ENCODE measurements around the gene HHATL.

DNA sequence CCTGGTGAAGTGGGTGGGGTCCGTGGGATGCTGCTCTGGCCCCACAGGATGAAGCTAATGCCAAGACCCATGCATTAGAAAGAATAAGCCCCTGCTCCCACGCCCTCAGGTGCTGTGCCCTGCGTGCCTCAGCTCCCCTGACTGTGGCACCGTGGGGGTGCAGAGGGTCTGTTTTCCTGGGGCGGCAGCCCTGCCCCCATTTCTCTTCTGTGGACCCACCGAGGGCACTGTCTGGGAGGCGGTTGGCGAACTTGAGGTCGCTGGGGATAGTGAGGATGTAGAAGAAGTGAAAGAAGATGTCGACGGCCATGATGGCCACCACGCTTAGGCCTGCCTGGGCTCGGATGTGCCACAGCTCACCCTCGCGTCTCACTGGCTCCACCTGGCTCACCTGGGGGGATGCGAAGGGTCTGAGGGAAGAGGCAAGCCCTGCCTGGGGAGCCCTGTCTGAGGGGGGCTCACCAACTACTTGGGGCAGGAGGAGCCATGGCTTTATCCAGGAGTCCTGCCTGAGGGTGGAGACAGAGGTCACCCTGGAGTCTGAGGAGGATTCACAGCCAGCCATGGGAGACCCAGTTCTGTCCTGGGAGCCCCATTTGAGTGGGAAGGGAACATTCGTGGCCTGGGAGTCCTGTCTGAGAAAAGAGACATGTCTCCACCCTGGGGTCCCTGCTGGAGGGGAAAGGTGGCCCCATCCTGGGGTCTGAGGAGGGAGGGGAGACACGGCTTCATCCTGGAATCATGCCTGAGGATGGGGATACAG lies 5.1 kb downstream of the HHATL start:
- TF ChIP-seq, protein P1, sequence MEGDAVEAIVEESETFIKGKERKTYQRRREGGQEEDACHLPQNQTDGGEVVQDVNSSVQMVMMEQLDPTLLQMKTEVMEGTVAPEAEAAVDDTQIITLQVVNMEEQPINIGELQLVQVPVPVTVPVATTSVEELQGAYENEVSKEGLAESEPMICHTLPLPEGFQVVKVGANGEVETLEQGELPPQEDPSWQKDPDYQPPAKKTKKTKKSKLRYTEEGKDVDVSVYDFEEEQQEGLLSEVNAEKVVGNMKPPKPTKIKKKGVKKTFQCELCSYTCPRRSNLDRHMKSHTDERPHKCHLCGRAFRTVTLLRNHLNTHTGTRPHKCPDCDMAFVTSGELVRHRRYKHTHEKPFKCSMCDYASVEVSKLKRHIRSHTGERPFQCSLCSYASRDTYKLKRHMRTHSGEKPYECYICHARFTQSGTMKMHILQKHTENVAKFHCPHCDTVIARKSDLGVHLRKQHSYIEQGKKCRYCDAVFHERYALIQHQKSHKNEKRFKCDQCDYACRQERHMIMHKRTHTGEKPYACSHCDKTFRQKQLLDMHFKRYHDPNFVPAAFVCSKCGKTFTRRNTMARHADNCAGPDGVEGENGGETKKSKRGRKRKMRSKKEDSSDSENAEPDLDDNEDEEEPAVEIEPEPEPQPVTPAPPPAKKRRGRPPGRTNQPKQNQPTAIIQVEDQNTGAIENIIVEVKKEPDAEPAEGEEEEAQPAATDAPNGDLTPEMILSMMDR (IDR thresholded peaks at IDR 0.05), result no peak
- TF ChIP-seq POLR2A (IDR thresholded peaks at IDR 0.05), result no peak

Data from uterus (tissue), 2 donors.